Upper lobe of left lung (tissue), 6 donors: ENCODE measurements around the gene P2RY14. TPM values are rescaled to one million over a fixed set of nuclear protein-coding genes. Genes with fewer than 3 reads are reported as not detected.

Experiments
- ATAC-seq, 2 donors: fragments of 200-7000 bp; cut with Tn5 transposase; one replicate each; pipeline ENCODE4 v1.9.1; 2022; ENCODE audit warnings: mild to moderate bottlenecking in 2 of 2, moderate library complexity in 2 of 2; ENCODE audit not compliant: low FRiP score in 2 of 2
- DNase-seq, 2 donors: peaks; one replicate each; pipeline ENCODE4 v3.0.0-alpha.2; 2019 to 2020
- H3K27ac ChIP-seq, 4 donors: fragments of 200-600 bp; sonication (generic); one replicate each; pipeline ENCODE4 v1.5.1; 2016 to 2019
- H3K27me3 ChIP-seq, 4 donors: fragments of 200-600 bp; sonication (generic); one replicate each; pipeline ENCODE4 v1.5.1; 2017 to 2019
- H3K36me3 ChIP-seq, 4 donors: fragments of 200-600 bp; sonication (generic); one replicate each; pipeline ENCODE4 v1.5.1; 2016 to 2019
- H3K4me1 ChIP-seq, 4 donors: fragments of 200-600 bp; sonication (generic); one replicate each; pipeline ENCODE4 v1.5.1; 2018 to 2019
- H3K4me3 ChIP-seq, 4 donors: fragments of 200-600 bp; sonication (generic); one replicate each; pipeline ENCODE4 v1.5.1; 2017 to 2019; ENCODE audit warnings: mild to moderate bottlenecking in 2 of 4, moderate library complexity in 1 of 4
- H3K9me3 ChIP-seq, 4 donors: fragments of 200-600 bp; sonication (generic); one replicate each; pipeline ENCODE4 v1.5.1; 2018 to 2019
- CTCF ChIP-seq, 6 experiments: fragments of 450-650 bp in 4 of 6; fragments of 200-600 bp in 2 of 6; sonication (generic) in 2 of 6; IDR thresholded peaks; one replicate each; pipeline ENCODE4 v1.5.1; 2016 to 2019; ENCODE audit warnings: antibody characterized with exemption in 6 of 6
- EP300 ChIP-seq, 4 donors: sonication (generic); formaldehyde crosslinking; IDR thresholded peaks; one replicate each; pipeline ENCODE4 v1.5.1; 2017; ENCODE audit warnings: antibody characterized with exemption in 4 of 4, control low read depth in 2 of 4
- POLR2A ChIP-seq, 4 donors: fragments of 450-650 bp; IDR thresholded peaks; one replicate each; pipeline ENCODE4 v1.5.1; 2016 to 2017; ENCODE audit warnings: antibody characterized with exemption in 4 of 4, mild to moderate bottlenecking in 2 of 4
- POLR2AphosphoS5 ChIP-seq, 2 donors: sonication (generic); formaldehyde crosslinking; IDR thresholded peaks; one replicate each; pipeline ENCODE4 v1.5.1; 2017; ENCODE audit warnings: antibody characterized with exemption in 2 of 2
- WGBS, 2 donors: methylation state at CpG; one replicate each; pipeline ENCODE4 v1.1.5; 2017 to 2018; 5-methylcytosine and 5-hydroxymethylcytosine counted together
- total RNA-seq, 6 donors: library from RNA; depleted of rRNA in 4 of 6; stranded (reverse); fragments of >200 nt in 4 of 6; gene quantifications; one replicate each; pipeline versions ENCODE4 v1.1.0 to v1.2.1, GENCODE V29; 2016 to 2021
- donor health status: DM: no; HTN: no; CAD: no; lungs with moderate emphysema.
- donor health status: DM: no; HTN: yes; CAD: no; lungs with severe emphysema.

Gene P2RY14
- total RNA-seq, 6 donors from 2014 or later = 1.7 to 6.2 (median 3.9) TPM

- no peak for ATAC-seq
- Histone ChIP-seq H3K9me3 (no peaks in the 10 kb centered on the region), H3K4me1 (peaks cover 0 to 12% (median 2%) of the 10 kb centered on the region in 4 donors), H3K27me3 (no peaks in the 10 kb centered on the region), H3K4me3 (no peak overlapping the region), H3K36me3 (no peaks in the 10 kb centered on the region), H3K27ac (no peak overlapping the region)
- TF ChIP-seq EP300 (IDR thresholded peaks at IDR 0.05) (no peak), CTCF (IDR thresholded peaks at IDR 0.05) (no peak), POLR2A (IDR thresholded peaks at IDR 0.05) (no peak), POLR2AphosphoS5 (IDR thresholded peaks at IDR 0.05) (no peak)
- no peak for DNase-seq
- WGBS, 2 donors = 65 to 71% methylated on average over 4 of the region's 4 CpGs
Measured at GRCh38 chr3:151213151-151213550, 65.2 kb downstream of the P2RY14 start.

- 16 to 31% methylated on average over 4 of the region's 4 CpGs for WGBS, 2 donors
- Histone ChIP-seq H3K36me3 (no peaks in the 10 kb centered on the region), H3K4me1 (peaks cover 0 to 12% (median 0%) of the 10 kb centered on the region in 4 donors), H3K27ac (peak overlapping the region in 1 of 4 donors; percentile 6), H3K9me3 (no peaks in the 10 kb centered on the region), H3K27me3 (no peaks in the 10 kb centered on the region), H3K4me3 (no peak overlapping the region)
- ATAC-seq (peak in 1 of 2 donors; percentile 55), DNase-seq (no peak)
- TF ChIP-seq EP300 (IDR thresholded peaks at IDR 0.05) = no peak
- no peak for TF ChIP-seq CTCF (IDR thresholded peaks at IDR 0.05)
- no peak for TF ChIP-seq POLR2AphosphoS5 (IDR thresholded peaks at IDR 0.05)
- no peak for TF ChIP-seq POLR2A (IDR thresholded peaks at IDR 0.05)
Measured at GRCh38 chr3:151210676-151211381, 67.5 kb downstream of the P2RY14 start.

- 86% methylated on average over 3 of the region's 3 CpGs for WGBS, 2 donors
- no peak for TF ChIP-seq POLR2AphosphoS5 (IDR thresholded peaks at IDR 0.05)
- no peak for TF ChIP-seq POLR2A (IDR thresholded peaks at IDR 0.05)
- Histone ChIP-seq H3K4me1 (peaks cover 0 to 17% (median 2%) of the 10 kb centered on the region in 4 donors), H3K27me3 (no peaks in the 10 kb centered on the region), H3K4me3 (no peak overlapping the region), H3K9me3 (no peaks in the 10 kb centered on the region), H3K36me3 (no peaks in the 10 kb centered on the region), H3K27ac (no peak overlapping the region)
- DNase-seq (no peak), ATAC-seq (no peak)
Measured at GRCh38 chr3:151209654-151210053, 68.7 kb downstream of the P2RY14 start.

- H3K9me3 ChIP-seq = no peaks in the 10 kb centered on the region
- H3K4me1 ChIP-seq = peaks cover 0 to 15% (median 5%) of the 10 kb centered on the region in 4 donors
- no peak overlapping the region for H3K27ac ChIP-seq
- TF ChIP-seq POLR2AphosphoS5 (IDR thresholded peaks at IDR 0.05) (no peak), EP300 (IDR thresholded peaks at IDR 0.05) (no peak), POLR2A (IDR thresholded peaks at IDR 0.05) (no peak), CTCF (IDR thresholded peaks at IDR 0.05) (no peak)
- no peak for DNase-seq
- H3K27me3 ChIP-seq = no peaks in the 10 kb centered on the region
- no peaks in the 10 kb centered on the region for H3K36me3 ChIP-seq
- no peak for ATAC-seq
- WGBS, 2 donors = 83 to 85% methylated on average over 3 of the region's 3 CpGs
- no peak overlapping the region for H3K4me3 ChIP-seq
Measured at GRCh38 chr3:151206201-151206600, 72.1 kb downstream of the P2RY14 start.

- H3K9me3 ChIP-seq = no peaks in the 10 kb centered on the region
- no peaks in the 10 kb centered on the region for H3K36me3 ChIP-seq
- no peak for DNase-seq
- WGBS, 2 donors = 92 to 93% methylated on average over 6 of the region's 6 CpGs
- ATAC-seq = no peak
- H3K27ac ChIP-seq = peak overlapping the region in 1 of 4 donors; percentile 8
- TF ChIP-seq POLR2A (IDR thresholded peaks at IDR 0.05) (no peak), CTCF (IDR thresholded peaks at IDR 0.05) (no peak), POLR2AphosphoS5 (IDR thresholded peaks at IDR 0.05) (no peak), EP300 (IDR thresholded peaks at IDR 0.05) (no peak)
- no peaks in the 10 kb centered on the region for H3K27me3 ChIP-seq
- H3K4me3 ChIP-seq = no peak overlapping the region
- peaks cover 0 to 8% (median 5%) of the 10 kb centered on the region in 4 donors for H3K4me1 ChIP-seq
Measured at GRCh38 chr3:151205482-151205881, 72.9 kb downstream of the P2RY14 start.
